GM21526 (cell line): ENCODE measurements around the gene RAP1GAP2.

ENCODE experiments used
- ATAC-seq: cut with Tn5 transposase; IDR thresholded peaks from one replicate; pipeline ENCODE4 v1.9.1; 2021; ENCODE audit warnings: moderate library complexity; ENCODE audit not compliant: unreplicated experiment, low FRiP score

RAP1GAP2 gene

DNA sequence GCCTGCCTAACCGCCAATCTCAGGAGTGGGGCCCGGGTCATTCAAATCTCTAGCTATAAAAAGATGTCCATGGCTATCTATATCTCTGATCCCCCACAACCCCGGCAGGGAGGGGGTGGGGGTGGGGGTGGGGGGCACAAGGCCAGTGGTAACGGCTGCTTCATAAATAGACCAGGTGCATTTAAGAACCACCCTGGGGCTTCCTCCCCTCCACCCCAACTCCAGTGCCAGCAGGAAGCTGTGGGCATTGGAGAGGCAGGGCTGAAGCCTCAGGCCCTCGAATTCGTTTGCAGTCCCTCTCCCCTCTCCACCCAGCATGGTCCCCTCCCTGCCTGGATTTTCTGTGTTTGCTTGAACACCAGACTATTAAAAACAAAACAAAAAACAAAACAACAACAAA, 56.0 kb downstream of the RAP1GAP2 start:
- ATAC-seq = no peak

DNA sequence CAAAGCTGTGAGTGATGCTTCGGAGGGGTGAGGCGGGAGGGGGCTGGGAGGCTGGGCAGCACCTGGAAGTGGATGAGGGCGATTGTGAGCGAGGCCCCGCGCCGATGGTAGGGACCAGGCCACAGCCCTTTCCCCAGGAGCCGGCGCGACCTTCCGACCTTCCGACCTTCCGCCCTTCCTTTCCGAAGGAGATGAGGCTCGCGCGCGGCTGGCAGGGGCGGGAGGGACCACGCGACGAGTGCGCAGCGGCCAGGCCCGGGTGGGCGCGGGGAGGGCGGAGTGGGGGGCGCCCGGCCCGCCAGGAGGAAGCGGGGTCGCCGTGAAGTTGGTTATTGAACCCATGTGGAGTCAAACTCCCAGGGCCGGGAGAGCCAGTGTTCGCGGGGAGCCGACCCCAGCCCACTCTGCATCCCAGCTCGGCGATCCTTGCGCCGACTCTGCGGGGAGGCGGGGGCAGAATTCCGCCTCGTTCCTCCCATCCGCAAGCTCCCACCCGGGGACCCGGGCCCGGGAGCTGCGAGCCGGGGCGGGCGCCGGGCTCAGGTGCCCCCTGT, 56.6 kb downstream of the RAP1GAP2 start:
- ATAC-seq = no peak

DNA sequence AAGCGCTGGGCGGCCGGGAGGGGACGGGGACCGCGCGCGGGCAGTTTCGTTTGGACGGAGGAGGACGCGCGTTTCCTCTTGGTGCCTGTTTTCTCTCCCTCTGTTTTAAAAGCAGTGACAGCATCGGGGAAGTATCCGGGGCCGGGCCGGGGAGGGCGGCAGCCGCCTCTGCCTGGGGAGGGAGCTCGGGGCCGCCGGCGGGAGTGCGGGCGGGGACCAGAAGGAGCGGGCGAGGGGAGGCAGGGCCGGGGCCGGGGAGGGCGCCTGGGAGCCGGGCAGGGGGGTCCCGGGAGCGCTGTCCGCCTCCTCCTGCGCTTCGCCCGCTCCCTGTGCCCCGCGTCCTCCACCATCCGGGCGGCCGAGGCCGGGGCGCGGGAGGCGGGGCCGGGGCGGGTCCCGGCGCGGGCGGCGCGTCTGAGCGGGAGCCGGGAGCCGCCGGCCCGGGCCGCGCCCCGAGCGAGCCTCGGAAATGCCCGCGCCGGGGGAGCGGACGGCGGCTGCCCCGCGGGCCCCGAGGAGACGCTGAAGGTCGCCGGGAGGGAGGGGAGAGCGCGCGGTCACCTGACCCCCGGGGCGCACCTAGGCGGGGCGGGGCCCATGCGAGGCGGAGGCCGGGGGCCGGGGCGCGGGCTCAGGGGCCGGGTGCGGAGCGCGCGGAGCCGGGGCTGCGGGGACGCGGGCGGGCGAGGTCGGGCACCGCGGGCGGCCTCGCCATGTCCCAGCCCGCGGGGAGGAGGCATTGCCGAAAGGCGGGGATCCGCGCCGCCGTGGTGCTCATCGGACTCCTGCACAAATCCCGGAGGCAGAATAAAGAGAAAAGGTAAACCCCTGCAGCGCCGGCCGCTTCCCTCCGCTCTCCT, 57.3 kb downstream of the RAP1GAP2 start:
- ATAC-seq = no peak

DNA sequence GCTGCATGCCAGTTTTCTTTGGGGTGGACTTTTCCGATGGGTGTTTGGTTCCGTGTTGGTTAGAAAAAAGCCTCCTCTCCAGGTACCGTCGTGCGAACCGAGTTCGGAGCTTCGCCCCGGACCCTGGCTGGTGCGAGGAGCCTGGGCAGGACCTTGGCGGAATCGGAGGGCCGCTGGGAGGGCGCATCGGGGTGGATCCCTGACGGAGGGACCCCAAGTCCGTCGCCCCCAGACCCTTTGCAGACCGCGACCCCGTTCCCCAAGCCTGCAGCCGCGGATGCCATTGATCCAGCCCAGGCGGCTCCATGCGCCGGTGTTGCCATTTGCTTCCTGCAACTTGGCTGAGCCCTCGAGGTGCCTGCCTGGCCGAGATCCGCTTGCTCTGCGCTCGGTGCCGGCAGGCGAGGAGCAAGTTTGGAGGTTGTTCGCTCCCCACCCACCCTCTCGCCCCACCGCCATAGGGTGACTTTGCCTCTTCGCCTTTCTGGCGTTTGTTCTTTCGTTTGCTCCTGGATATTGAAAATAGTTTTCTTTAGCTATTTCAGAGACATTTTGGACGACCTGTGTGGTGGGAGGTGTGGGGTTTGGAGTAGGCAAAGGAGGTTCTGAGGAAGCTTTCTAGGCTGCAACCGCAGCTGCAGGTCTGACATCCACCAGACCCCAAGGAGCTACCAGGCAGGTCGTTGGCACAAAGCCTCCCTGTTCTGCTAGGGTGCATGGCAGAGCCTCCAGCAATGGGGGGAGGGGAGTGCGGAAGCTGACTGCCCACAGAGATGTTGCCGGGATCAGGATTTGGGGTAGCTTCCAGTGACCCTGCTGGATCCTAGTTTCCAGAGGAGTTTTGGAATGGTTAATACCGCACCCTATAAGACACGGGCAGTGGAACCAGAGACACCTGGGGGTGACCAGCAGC, 58.2 kb downstream of the RAP1GAP2 start:
- ATAC-seq = no peak

DNA sequence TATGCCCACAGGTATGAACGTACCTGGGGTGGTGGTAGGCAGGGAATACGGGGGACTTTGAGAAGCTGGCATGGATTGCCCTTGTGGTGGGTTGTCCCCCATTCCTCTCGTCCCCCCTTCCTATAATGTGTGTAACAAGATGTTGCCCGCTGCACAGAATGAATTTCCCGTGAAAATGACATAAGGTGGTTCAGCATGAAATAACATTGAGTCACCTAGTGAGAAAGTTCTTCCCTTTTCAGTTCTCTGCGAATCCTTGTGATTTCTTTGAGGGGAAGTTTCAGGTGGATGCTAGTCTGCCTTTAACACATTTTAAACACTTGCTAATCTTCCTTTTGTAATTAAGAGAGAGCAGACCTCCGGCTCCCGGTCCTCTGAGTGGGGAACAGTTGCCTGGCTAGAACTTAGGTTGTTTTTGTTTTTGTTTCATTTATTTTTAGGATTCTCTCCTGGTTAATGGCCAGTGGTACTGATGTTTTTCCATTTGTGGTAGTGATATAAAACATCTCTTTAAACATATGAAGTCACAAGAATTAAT, 58.9 kb downstream of the RAP1GAP2 start:
- ATAC-seq = no peak

DNA sequence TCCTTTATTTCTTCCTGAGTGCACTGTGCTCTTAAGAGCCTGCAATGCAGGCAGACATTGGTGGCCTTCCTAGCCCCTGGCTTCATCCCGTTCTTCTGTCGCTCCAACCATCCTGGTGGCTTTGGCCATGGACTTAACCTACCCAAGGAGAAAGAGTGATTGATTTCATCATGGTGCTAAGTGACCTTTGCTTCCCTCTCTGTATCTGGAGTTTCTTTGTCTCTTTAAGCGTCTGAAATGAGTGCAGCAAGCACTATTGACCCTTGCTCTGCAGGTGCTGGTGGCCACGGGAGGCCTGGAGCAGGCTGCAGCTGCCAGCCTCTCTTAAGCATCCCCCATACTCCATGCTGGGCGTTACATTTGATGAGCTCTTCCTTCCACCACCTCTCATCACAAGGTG, 60.5 kb downstream of the RAP1GAP2 start:
- ATAC-seq = no peak

DNA sequence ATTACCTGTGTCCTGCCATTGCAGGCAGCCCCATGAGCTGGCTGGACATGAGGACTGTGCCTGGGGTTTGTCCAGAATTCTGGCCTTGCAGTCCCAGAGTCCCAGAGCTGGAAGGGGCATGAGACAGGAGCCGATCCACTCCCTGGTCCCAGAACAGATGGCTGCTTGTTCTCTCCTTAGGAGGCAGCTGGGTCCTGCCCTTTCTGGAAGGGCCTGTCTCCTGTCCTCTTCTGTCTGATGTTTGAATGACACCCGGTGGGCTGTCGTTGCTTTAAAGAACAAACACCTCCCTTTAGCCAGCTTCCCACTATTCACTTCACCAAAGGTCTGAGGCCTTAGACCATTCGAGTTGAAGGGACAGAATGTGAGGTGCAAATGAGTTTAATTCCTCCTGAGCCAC, 63.8 kb downstream of the RAP1GAP2 start:
- no peak for ATAC-seq

DNA sequence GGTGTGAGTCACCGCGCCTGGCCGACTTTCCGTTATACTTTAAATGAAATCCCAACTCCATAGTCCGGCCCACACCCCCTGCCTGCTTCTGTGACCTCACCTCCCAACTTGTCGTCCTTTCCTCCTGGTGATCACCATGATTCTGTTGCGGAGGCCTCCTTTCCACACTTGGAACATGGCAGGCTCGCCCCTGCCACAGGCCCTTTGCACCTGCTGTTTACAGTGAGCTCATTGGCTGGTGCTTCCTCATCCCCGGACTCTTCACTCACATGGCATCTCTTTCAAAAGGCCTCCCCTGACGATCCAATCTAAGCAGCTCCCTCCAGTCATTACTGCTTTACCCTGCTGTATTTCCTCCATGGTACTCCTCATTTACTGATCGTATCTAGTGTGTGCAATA, 64.6 kb downstream of the RAP1GAP2 start:
- ATAC-seq = no peak

DNA sequence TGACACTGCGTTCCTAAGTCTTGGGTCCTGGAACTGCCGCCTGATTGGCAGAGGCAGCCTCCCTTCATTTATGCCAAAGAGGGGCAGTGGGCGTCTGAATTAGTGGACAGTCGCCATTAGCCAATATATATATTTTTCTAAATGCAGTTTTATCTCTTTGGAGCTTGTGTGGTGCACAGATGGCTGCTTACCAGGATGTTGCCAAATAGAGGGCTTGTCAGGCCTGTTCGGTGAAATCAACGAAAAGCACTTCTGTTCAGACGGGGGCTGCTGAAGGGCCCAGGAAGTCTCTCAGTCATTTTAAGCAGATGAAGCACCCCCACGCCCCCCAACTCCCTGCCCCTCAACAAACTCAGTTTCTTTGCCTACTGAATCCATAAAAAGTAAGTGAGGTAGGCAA, 66.0 kb downstream of the RAP1GAP2 start:
- ATAC-seq = no peak

DNA sequence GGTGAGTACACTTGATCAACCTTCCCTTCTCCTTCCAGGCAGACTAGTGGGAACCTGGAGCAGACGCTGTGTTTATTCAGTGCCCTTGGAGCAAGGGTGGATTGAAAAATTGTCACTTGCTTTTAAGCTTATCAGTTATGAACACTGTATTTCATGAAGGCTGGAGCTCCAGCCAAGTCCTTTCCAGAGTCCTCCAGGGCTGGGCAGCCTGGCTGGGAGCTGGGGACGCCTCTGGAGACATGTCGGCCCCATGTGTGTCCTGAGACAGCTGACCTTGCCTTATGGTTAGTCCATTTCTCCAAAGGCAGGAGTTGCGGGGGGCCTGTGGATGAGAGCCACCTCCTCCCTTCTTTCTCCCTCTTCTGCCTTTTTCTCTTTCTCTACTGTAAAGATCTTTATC, 67.0 kb downstream of the RAP1GAP2 start:
- ATAC-seq = no peak

DNA sequence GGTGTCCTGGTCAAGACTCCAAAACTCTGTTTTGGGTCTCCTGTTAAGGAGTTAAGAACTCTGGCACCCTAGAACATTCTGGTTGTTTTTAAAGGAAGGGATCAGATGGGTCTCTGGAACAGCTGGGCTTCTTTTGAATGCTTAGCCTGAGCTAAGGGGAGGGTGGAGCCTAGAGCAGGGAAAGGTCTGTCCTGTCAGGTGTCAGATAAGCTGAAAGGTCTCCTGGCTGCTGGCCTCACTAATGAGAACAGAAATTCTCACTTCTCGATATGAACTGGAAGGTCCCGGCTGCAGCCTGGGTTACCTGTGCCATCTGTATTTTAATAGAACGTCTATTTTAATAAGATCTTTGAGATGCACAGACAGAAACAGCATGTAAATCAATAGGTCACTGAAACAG, 69.0 kb downstream of the RAP1GAP2 start:
- ATAC-seq = no peak

DNA sequence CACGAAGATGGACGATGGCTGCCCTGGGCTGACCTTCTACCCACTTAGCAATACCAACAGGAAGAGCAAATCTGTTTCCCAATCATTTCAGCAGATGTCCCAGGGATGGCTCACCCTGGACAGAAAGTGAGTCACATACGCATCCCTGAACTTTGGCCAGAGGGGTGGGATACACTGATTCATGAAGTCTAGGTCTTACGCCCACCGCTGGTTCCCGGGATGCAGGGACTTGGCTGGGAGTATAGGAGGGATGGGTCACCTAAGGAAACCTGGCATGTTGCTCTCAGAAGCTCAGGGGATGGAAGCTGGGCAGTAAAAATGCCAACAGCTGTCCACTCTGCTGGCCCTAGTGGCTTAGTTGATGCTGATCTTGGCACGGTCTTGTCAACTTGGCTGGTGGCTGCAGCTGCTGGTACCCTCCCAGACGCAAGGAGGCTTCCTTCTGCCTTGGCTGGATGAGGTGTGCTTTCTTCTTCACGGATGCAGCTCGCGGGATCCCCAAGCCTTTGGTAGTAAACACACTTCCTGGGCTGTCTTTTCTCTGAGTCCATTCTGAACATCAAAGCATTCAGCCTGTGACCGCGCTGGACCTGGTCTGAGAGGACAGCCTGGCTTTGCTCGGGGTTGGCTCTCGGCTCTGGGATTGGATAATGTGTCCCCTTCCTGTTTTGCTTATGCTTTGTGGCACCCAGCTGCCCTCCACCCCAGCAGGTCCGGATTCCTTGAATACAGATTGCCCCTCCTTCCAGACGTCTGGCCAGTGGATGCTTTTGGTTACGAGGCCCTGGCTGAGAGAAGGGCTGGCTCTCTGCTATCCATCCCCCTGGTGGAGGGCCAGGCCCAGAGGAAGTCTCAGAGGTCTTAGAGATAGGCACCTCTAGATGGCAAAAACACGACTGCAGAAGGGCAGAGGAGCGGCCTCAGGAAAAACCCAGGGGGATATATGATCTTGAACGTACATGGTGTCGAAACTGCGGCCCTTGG, 71.5 kb downstream of the RAP1GAP2 start:
- no peak for ATAC-seq

DNA sequence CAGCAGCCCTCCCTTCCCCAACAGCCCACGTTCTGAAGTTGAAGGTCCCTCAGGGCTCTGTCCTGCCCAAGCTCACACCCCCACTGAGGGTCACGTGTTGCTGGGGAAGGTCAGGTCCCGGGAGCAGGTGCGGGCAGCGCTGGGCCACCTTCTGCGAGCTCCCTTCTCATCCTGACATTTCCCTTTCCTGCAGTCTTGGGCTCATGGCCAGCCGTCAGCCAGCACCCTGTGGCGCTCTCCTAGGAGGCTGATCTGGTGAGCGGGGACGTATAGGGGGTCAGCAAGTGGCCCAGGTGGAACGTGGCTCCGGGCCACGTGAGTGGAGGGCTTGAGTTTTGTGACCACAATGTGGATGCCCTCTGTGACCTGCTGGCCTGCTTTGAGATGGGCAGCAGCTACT, 73.4 kb downstream of the RAP1GAP2 start:
- no peak for ATAC-seq

DNA sequence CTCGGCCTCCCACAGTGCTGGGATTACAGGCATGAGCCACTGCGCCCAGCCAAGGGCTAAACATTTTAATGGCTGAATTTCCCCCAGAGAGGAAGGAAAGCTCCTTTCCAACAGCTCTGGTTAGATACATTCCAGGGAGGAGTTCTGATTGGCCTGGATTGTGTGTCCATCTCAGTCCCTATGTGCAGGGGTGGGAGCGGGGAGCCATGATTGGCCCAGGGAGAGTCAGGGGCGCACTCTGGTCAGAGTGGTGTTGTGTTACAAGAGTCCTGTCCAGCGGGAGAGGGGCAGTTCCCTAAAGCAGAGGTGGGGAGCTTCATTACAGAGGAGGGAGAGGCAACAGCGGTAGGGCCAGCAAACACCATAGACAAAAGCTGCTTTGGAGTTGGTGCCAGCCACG, 75.0 kb downstream of the RAP1GAP2 start:
- no peak for ATAC-seq

DNA sequence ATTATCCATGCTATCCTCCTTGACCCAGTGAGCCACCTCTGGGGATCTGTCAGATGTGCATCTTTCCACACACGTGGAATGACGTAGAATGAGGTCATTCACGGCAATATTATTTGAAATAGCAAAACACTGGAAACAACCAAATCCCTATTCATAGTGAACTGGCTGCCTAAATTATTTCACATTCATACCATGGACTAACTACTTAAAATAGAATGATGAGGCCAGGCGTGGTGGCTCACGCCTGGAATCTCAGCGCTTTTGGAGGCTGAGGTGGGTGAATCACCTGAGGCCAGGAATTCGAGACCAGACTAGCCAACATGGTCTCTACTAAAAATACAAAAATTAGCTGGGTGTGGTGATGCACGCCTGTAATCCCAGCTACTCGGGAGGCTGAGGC, 75.5 kb downstream of the RAP1GAP2 start:
- no peak for ATAC-seq

DNA sequence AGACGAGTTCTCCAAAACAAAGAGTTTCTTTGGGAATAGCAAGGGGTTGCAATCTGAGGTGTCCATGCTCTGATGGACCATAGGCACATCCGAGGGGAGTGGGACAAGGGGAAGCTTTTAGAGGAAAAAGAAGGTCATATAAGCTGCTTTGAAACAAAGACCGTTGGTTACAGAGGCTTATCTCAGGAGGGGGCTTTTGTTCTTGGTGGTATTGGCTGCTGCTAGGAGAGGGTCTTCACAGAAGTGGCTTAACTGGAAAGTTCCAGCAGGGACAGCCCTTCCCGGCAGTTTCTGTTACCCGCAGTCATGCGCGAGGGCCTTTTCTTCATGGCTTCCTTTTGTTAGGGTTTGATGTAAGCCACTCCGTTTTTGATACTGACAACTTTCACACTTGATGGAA, 76.0 kb downstream of the RAP1GAP2 start:
- no peak for ATAC-seq

DNA sequence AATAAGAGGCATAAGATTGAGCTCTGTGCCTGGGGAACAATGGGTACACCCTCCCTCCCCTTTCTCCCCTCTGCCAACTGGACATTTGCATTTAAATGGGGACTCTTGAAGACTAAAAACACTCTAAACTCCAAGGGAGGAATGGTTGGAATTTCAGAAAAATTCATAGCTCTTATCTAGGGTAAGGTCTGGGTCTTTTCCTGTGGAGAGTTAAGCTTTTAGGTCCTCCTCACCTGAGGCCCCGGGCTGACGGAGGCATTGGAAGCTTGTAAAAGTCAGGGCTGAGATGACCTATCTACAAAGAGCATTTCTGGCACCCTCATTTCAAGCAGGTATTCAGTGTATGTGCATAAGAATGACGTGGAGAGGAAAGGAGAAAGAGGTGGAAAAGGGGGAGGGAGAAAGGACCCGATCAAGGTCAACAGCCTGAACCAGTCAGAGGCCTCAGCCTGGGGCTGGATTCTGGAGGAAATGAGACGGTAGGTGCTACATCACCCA, 78.0 kb downstream of the RAP1GAP2 start:
- no peak for ATAC-seq

DNA sequence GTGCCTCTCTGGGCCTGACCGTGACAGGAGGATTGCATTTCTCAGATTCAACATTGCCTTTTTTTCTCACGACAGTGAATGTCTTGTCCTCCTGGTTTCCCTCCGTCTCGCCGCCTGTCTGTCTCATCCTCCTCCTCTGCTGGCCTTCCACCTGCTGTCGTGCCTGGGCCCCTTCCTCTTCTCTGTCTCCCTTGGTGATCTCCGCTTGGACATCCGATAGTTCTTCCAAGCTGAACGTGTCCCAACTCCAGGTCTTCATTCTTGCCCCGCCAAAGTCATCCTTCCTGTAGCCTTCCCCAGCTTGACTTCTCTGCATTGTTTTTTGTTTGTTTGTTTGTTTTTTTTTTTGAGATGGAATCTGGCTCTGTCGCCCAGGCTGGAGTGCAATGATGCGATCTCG, 79.4 kb downstream of the RAP1GAP2 start:
- no peak for ATAC-seq

DNA sequence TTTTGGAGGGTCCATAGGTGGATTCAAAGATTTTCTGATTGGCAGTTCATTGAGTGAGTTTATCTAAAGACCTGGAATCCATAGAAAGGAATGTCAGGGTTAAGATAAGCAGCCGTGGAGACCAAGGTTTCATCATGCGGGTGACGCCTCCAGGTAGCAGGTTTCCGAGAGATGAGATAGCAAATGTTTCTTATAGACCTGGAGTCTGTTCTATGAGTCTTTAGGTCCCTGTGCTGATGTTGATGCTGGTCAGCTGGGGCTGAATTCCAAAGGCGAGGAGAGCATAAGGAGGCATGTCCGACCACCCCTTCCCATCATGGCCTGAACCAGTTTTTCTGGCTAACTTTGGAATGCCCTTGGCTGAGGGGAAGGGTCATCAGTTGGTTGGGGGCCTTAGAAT, 80.2 kb downstream of the RAP1GAP2 start:
- ATAC-seq = no peak

DNA sequence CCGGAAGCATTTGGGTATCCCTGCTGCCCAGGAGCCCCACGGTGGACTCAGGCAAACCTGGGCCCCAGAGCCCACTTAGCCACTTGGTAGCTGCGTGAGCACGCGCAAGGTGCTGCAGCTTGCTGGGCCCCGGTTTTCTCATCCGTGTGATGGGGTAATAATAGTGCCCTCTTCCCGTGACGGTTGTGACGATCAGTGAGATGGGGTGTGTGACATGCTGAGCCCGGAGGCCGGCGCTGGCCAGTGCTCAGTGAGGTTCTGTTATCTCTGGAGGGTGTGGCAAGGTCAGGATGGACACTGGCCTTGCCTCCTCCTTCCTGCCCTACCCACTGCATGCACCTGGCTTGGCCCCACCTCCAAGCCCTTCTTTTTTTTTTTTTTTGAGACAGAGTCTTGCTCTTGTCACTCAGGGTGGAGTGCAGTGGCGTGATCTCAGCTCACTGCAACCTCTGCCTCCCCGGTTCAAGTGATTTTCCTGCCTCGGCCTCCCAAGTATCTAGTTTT, 82.6 kb downstream of the RAP1GAP2 start:
- no peak for ATAC-seq
